ENCODE data around the gene MEGF8. TPM values are rescaled to one million over a fixed set of nuclear protein-coding genes. Genes with fewer than 3 reads are reported as not detected.

MEGF8 gene
- polyA plus RNA-seq, 1 donor from 2014 or later = 21.5 TPM

GRCh38 chr19:42355896-42356295, 30.5 kb downstream of the MEGF8 start:
- Histone ChIP-seq H3K27me3 (ENCODE audit: insufficient read depth, low read depth, low read length) (no peaks in the 10 kb centered on the region), H3F3A (ENCODE audit: insufficient read depth, low read length, poor library complexity, severe bottlenecking) (no peaks in the 10 kb centered on the region), H3K4me3 (ENCODE audit: low read length) (no peak overlapping the region), H3K27ac (ENCODE audit: low read length) (no peak overlapping the region), H3K4me2 (ENCODE audit: low read length) (no peak overlapping the region), H3K9ac (ENCODE audit: low read length) (no peak overlapping the region), H3K9me2 (ENCODE audit: insufficient read depth, low read length) (no peaks in the 10 kb centered on the region), H4K20me1 (ENCODE audit: insufficient read depth) (no peaks in the 10 kb centered on the region), H3K9me3 (ENCODE audit: low read length) (no peaks in the 10 kb centered on the region), H2AFZ (ENCODE audit: low read depth, low read length) (no peak overlapping the region), H3K79me2 (replicated peaks; ENCODE audit: insufficient read depth, low read length) (no peaks in the 10 kb centered on the region), H3K36me3 (ENCODE audit: insufficient read depth, low read length) (no peaks in the 10 kb centered on the region)
- no peak for TF ChIP-seq CTCF (IDR thresholded peaks at IDR 0.05; ENCODE audit: poor library complexity, severe bottlenecking)
- TF ChIP-seq MXI1 (conservative IDR thresholded peaks at IDR 0.05; ENCODE audit: poor library complexity, severe bottlenecking) = no peak
- TF ChIP-seq TAF1 (IDR thresholded peaks at IDR 0.05; ENCODE audit: low read depth) = no peak
- TF ChIP-seq RAD21 (conservative IDR thresholded peaks at IDR 0.05) = no peak
- no peak for TF ChIP-seq REST (IDR thresholded peaks at IDR 0.05; ENCODE audit: borderline replicate concordance)

GRCh38 chr19:42356686-42357085, 31.3 kb downstream of the MEGF8 start:
- H2AFZ ChIP-seq (ENCODE audit: low read depth, low read length) = no peak overlapping the region
- no peak overlapping the region for H3K27ac ChIP-seq (ENCODE audit: low read length)
- no peak overlapping the region for H3K4me3 ChIP-seq (ENCODE audit: low read length)
- no peaks in the 10 kb centered on the region for H3K9me3 ChIP-seq (ENCODE audit: low read length)
- no peaks in the 10 kb centered on the region for H3K27me3 ChIP-seq (ENCODE audit: insufficient read depth, low read depth, low read length)
- no peak overlapping the region for H3K9ac ChIP-seq (ENCODE audit: low read length)
- H4K20me1 ChIP-seq (ENCODE audit: insufficient read depth) = no peaks in the 10 kb centered on the region
- no peaks in the 10 kb centered on the region for H3F3A ChIP-seq (ENCODE audit: insufficient read depth, low read length, poor library complexity, severe bottlenecking)
- no peaks in the 10 kb centered on the region for H3K36me3 ChIP-seq (ENCODE audit: insufficient read depth, low read length)
- TF ChIP-seq MXI1 (conservative IDR thresholded peaks at IDR 0.05; ENCODE audit: poor library complexity, severe bottlenecking) = no peak
- TF ChIP-seq EP300 (conservative IDR thresholded peaks at IDR 0.05; ENCODE audit: poor library complexity, severe bottlenecking) = no peak
- no peak for TF ChIP-seq REST (IDR thresholded peaks at IDR 0.05; ENCODE audit: borderline replicate concordance)
- TF ChIP-seq SMC3 (conservative IDR thresholded peaks at IDR 0.05; ENCODE audit: poor library complexity) = no peak
- TF ChIP-seq EZH2 (IDR thresholded peaks at IDR 0.05; ENCODE audit: borderline replicate concordance, insufficient read depth, low read length, poor library complexity, severe bottlenecking) = no peak
- TF ChIP-seq CTCF (IDR thresholded peaks at IDR 0.05; ENCODE audit: poor library complexity, severe bottlenecking) = no peak
- TF ChIP-seq RAD21 (conservative IDR thresholded peaks at IDR 0.05) = no peak
- no peak for TF ChIP-seq POLR2AphosphoS5 (IDR thresholded peaks at IDR 0.05)
- H3K4me2 ChIP-seq (ENCODE audit: low read length) = no peak overlapping the region
- no peaks in the 10 kb centered on the region for H3K9me2 ChIP-seq (ENCODE audit: insufficient read depth, low read length)
- no peaks in the 10 kb centered on the region for H3K79me2 ChIP-seq (replicated peaks; ENCODE audit: insufficient read depth, low read length)

Data from neural cell (in vitro differentiated cells).